GM12878 (cell line): ENCODE measurements around the gene FGF12. TPM values are rescaled to one million over a fixed set of nuclear protein-coding genes. Genes with fewer than 3 reads are reported as not detected.

ENCODE experiments used
- ATAC-seq: fragments of 200-7000 bp; cut with Tn5 transposase; 3 replicates; pipeline ENCODE4 v1.9.1; 2020; ENCODE audit warnings: mild to moderate bottlenecking, moderate library complexity
- BruUV-seq: library from RNA; stranded (reverse); fragments of 400-500 nt; replicated peaks from 2 replicates; lab custom pipeline; 2021; lab: Mats Ljungman, UMichigan
- CTCF ChIA-PET: fragments of 300-600 bp; sonication (Branson Sonifier 250); formaldehyde crosslinking; extraction: SDS; loops from one replicate; lab custom pipeline; 2021; ENCODE audit warnings: inconsistent platforms; lab: Yijun Ruan, JAX
- POLR2A ChIA-PET: fragments of 350-600 bp; formaldehyde crosslinking; extraction: SDS; loops from one replicate; lab custom pipeline; 2021; ENCODE audit warnings: inconsistent platforms; lab: Charles Lee
- RAD21 ChIA-PET: fragments of 300-600 bp; sonication (Branson Sonifier 250); formaldehyde crosslinking; loops from one replicate; lab custom pipeline; 2023; ENCODE audit warnings: antibody characterized with exemption; ENCODE audit not compliant: unreplicated experiment; lab: Charles Lee
- SMC1A ChIA-PET: fragments of 300-600 bp; sonication (Branson Sonifier 250); formaldehyde crosslinking; loops from one replicate; lab custom pipeline; 2023; ENCODE audit not compliant: unreplicated experiment, uncharacterized antibody; lab: Charles Lee
- DNase-seq: peaks from one replicate; pipeline ENCODE4 v3.0.0-alpha.2; 2011; ENCODE audit warnings: low read depth, low spot score
- FAIRE-seq: peaks from 3 replicates; lab custom pipeline; 2011; peaks lifted over from hg19 to GRCh38; lab: Jason Lieb, UNC
- H2AFZ ChIP-seq: 2 replicates; pipeline ENCODE4 v1.6.0; 2011; ENCODE audit warnings: low read depth, low read length, control low read depth; ENCODE audit not compliant: control insufficient read depth
- H3K27ac ChIP-seq: 2 replicates; pipeline ENCODE4 v1.5.1; 2011; ENCODE audit warnings: control low read depth; ENCODE audit not compliant: control insufficient read depth, insufficient read depth
- H3K27me3 ChIP-seq, 2 experiments: replicated peaks in 1 of 2; 2 replicates each; pipeline versions ENCODE4 v1.6.0 to v1.6.1; 2011; ENCODE audit warnings: low read length in 1 of 2; ENCODE audit not compliant: control insufficient read depth in 2 of 2, insufficient read depth in 2 of 2
- H3K36me3 ChIP-seq, 2 experiments: 2 replicates each; pipeline ENCODE4 v1.5.1; 2011; ENCODE audit warnings: low read length in 1 of 2; ENCODE audit not compliant: control insufficient read depth in 2 of 2, insufficient read depth in 2 of 2
- H3K4me1 ChIP-seq: 2 replicates; pipeline ENCODE4 v1.6.1; 2011; ENCODE audit warnings: mild to moderate bottlenecking, low read length, moderate library complexity, mixed read lengths; ENCODE audit not compliant: control insufficient read depth, insufficient read depth
- H3K4me2 ChIP-seq: 2 replicates; pipeline ENCODE4 v1.6.0; 2011; ENCODE audit warnings: control low read depth; ENCODE audit not compliant: control insufficient read depth, insufficient read depth
- H3K4me3 ChIP-seq: fragments of 200-600 bp; sonication (generic); 2 replicates; pipeline ENCODE4 v1.5.1; 2016
- H3K79me2 ChIP-seq: 2 replicates; pipeline ENCODE4 v1.6.0; 2011; ENCODE audit warnings: low read length; ENCODE audit not compliant: control insufficient read depth, insufficient read depth
- H3K9ac ChIP-seq: 2 replicates; pipeline ENCODE4 v1.8.0; 2011; ENCODE audit warnings: low read length, control low read depth, mixed read lengths; ENCODE audit not compliant: control insufficient read depth, insufficient read depth
- H3K9me3 ChIP-seq: replicated peaks from 3 replicates; pipeline ENCODE4 v1.5.1; 2011; ENCODE audit warnings: mild to moderate bottlenecking, low read length; ENCODE audit not compliant: control insufficient read depth, insufficient read depth
- H4K20me1 ChIP-seq: 2 replicates; pipeline ENCODE4 v1.6.0; 2011; ENCODE audit not compliant: control insufficient read depth, insufficient read depth
- BHLHE40 ChIP-seq, 2 experiments: fragments of 450-650 bp in 1 of 2; IDR thresholded peaks; 2 replicates each; pipeline ENCODE4 v1.6.1; 2011 to 2017; ENCODE audit warnings: low read depth in 2 of 2, borderline replicate concordance in 1 of 2, improper control_type of control experiment in 1 of 2, low read length in 1 of 2, mild to moderate bottlenecking in 1 of 2
- JUNB ChIP-seq: IDR thresholded peaks from 2 replicates; pipeline ENCODE4 v1.6.1; 2016; ENCODE audit warnings: antibody characterized with exemption, mild to moderate bottlenecking
- RAD21 ChIP-seq: IDR thresholded peaks from 2 replicates; pipeline ENCODE4 v1.6.1; 2011; ENCODE audit warnings: mild to moderate bottlenecking, low read depth, low read length, moderate library complexity; ENCODE audit not compliant: insufficient read depth
- RB1 ChIP-seq: fragments of 450-650 bp; formaldehyde crosslinking; IDR thresholded peaks from 2 replicates; pipeline ENCODE4 v1.6.1; 2017; ENCODE audit warnings: mild to moderate bottlenecking, borderline replicate concordance
- RUNX3 ChIP-seq: IDR thresholded peaks from 2 replicates; pipeline ENCODE4 v1.6.1; 2012; ENCODE audit warnings: low read length, inconsistent platforms
- SMC3 ChIP-seq: IDR thresholded peaks from 2 replicates; pipeline ENCODE4 v1.6.1; 2011; ENCODE audit warnings: low read length, improper control_type of control experiment, borderline replicate concordance
- SP1 ChIP-seq: IDR thresholded peaks from one replicate; pipeline ENCODE4 v1.6.1; 2011; ENCODE audit warnings: low read depth, low read length
- WGBS: methylation state at CpG from one replicate; pipeline ENCODE4 v1.1.6; 2016; ENCODE audit warnings: low lambda C conversion rate; ENCODE audit not compliant: insufficient replicate concordance, insufficient coverage; ENCODE audit errors: missing lambda C conversion rate; 5-methylcytosine and 5-hydroxymethylcytosine counted together
- in situ Hi-C: fragments of 300-500 bp; cut with MboI; formaldehyde crosslinking; loops from 9 replicates; pipeline ENCODE4 v1.14.3; 2018; ENCODE audit warnings: mixed read lengths
- intact Hi-C: fragments of 100-400 bp; cut with micrococcal nuclease; formaldehyde crosslinking; loops from one replicate; pipeline ENCODE4 v1.14.2; 2022; ENCODE audit not compliant: unreplicated experiment
- polyA plus RNA-seq, 11 experiments: library from polyadenylated mRNA; depleted of rRNA in 4 of 11; unstranded in 6 of 11; stranded (reverse) in 5 of 11; fragments of >200 nt; fragmentation: Nextera tagmentation in 4 of 11; fragmentation: Illumina TruSeq in 1 of 11; extraction: Ambion mirVana in 4 of 11; extraction: Trizol in 1 of 11; gene quantifications; 1 replicate in 1 of 11; 2 replicates in 10 of 11; pipeline versions ENCODE4 v1.2.1 to v1.2.3, GENCODE V29; 2011 to 2016; ENCODE audit warnings: inconsistent platforms in 2 of 11, missing spikeins in 2 of 11, low read depth in 1 of 11
- total RNA-seq, 4 experiments: library from RNA; depleted of rRNA in 3 of 4; stranded (reverse); fragments of >200 nt in 3 of 4; fragmentation: Illumina TruSeq in 1 of 4; extraction: Trizol in 1 of 4; gene quantifications; 2 replicates each; pipeline versions ENCODE4 v1.2.1 to v1.2.3, GENCODE V29; 2013 to 2021
- TF ChIP-seq, protein P1 (sequence below), 3 experiments: IDR thresholded peaks in 2 of 3; conservative IDR thresholded peaks in 1 of 3; 2 replicates each; pipeline ENCODE4 v1.5.1; 2011; ENCODE audit warnings: low read depth in 3 of 3, low read length in 3 of 3, mild to moderate bottlenecking in 3 of 3, control low read depth in 2 of 3, moderate library complexity in 2 of 3, inconsistent platforms in 1 of 3, mixed read lengths in 1 of 3; ENCODE audit not compliant: control insufficient read depth in 2 of 3, insufficient read depth in 1 of 3; ENCODE audit errors: extremely low read depth in 1 of 3

The FGF12 gene
- total and polyA plus RNA-seq, 10 of the 15 experiments (the other 5 are each of a cell fraction or from before 2014, with no cell fraction given), result 0.03 to 0.43 (median 0.13) TPM; not detected in 7

GRCh38 chr3:192188218-192188835 lies 539.0 kb downstream of the FGF12 start:
- FAIRE-seq (peak; percentile 44), DNase-seq (no peak), ATAC-seq (peak; percentile 95)
- ChIA-PET SMC1A (interaction anchor here (2.5 to 4.1 kb wide), 2 partner anchors 235 to 256 kb away, joined by 8 to 23 read pairs; no protein-coding TSS in a partner anchor), CTCF (interaction anchor here (0.9 to 4.4 kb wide), 14 partner anchors 11 to 764 kb away, joined by 3 to 45 read pairs (median 7); no protein-coding TSS in a partner anchor)
- Histone ChIP-seq H4K20me1 (no peaks in the 10 kb centered on the region), H3K79me2 (no peaks in the 10 kb centered on the region), H3K4me1 (no peaks in the 10 kb centered on the region), H3K36me3 (no peaks in the 10 kb centered on the region), H3K9me3 (no peaks in the 10 kb centered on the region), H3K4me3 (no peak overlapping the region), H3K27me3 (no peaks in the 10 kb centered on the region), H3K9ac (no peak overlapping the region), H2AFZ (no peak overlapping the region), H3K27ac (no peak overlapping the region), H3K4me2 (no peak overlapping the region)
- WGBS, result 11% methylated on average over 7 of the region's 7 CpGs
- in situ Hi-C loops (loop anchor here (25.0 kb wide), 1 partner anchor 249 kb away; no protein-coding TSS in a partner anchor), intact Hi-C loops (loop anchor here (1.0 to 2.0 kb wide), 2 partner anchors 234 to 256 kb away; no protein-coding TSS in a partner anchor)
- no TSS peak for BruUV-seq
- TF ChIP-seq RUNX3, result 0 out of 2 replicates have a peak, but pooled peaks have one; percentile 19
- TF ChIP-seq SMC3, result peak; percentile 68
- no peak for TF ChIP-seq SP1
- peak; percentile 42 to 48; a peak in 2 of 4 replicates for TF ChIP-seq BHLHE40 (IDR thresholded peaks at IDR 0.05; ENCODE audit: borderline replicate concordance in 1 of 2, low read depth in 2 of 2, low read length in 1 of 2)
- no peak for TF ChIP-seq JUNB
- TF ChIP-seq, protein P1, sequence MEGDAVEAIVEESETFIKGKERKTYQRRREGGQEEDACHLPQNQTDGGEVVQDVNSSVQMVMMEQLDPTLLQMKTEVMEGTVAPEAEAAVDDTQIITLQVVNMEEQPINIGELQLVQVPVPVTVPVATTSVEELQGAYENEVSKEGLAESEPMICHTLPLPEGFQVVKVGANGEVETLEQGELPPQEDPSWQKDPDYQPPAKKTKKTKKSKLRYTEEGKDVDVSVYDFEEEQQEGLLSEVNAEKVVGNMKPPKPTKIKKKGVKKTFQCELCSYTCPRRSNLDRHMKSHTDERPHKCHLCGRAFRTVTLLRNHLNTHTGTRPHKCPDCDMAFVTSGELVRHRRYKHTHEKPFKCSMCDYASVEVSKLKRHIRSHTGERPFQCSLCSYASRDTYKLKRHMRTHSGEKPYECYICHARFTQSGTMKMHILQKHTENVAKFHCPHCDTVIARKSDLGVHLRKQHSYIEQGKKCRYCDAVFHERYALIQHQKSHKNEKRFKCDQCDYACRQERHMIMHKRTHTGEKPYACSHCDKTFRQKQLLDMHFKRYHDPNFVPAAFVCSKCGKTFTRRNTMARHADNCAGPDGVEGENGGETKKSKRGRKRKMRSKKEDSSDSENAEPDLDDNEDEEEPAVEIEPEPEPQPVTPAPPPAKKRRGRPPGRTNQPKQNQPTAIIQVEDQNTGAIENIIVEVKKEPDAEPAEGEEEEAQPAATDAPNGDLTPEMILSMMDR (IDR thresholded peaks at IDR 0.05 in 2 of 3, conservative IDR thresholded peaks at IDR 0.05 in 1 of 3; ENCODE audit: control insufficient read depth in 2 of 3, extremely low read depth in 1 of 3, insufficient read depth in 1 of 3, low read depth in 3 of 3, low read length in 3 of 3), result peak; percentile 70 to 79 (median 78)
- TF ChIP-seq RB1, result peak; percentile 41; the same call in 1 of the 2 replicates
- peak; percentile 62 for TF ChIP-seq RAD21
- TF ChIP-seq, all 136 proteins: peak for 6
- RAD21 ChIA-PET, result interaction anchor here (2.0 kb wide), 1 partner anchor 235 kb away, joined by 10 read pairs; no protein-coding TSS in a partner anchor
- POLR2A ChIA-PET, result no interaction called here
